ENCODE measurements around the gene ISG15.

- TF ChIP-seq CEBPB (IDR thresholded peaks at IDR 0.05) (no peak), USF1 (IDR thresholded peaks at IDR 0.05) (no peak), YY1 (IDR thresholded peaks at IDR 0.05; ENCODE audit: low read depth) (no peak), REST (IDR thresholded peaks at IDR 0.05; ENCODE audit: low read depth) (no peak), MAX (IDR thresholded peaks at IDR 0.05) (no peak)
Observed at GRCh38 chr1:971751-972506, 41.4 kb upstream of the ISG15 start.

Measured in Ishikawa (cell line).